Small intestine (tissue), 7 donors: ENCODE measurements around the gene GRAPL. TPM values are rescaled to one million over a fixed set of nuclear protein-coding genes. Genes with fewer than 3 reads are reported as not detected.
"Not testable (repeated sequence)": the region's sequence is repeated elsewhere in the genome, so short reads cannot be mapped to it uniquely, and the experiment has no call there.

ENCODE experiments used
- DNase-seq, 2 donors: peaks; one replicate each; pipeline versions ENCODE4 v3.0.0 to v3.0.0-alpha.2; 2013
- FAIRE-seq: peaks from 2 replicates; lab custom pipeline; 2012; peaks lifted over from hg19 to GRCh38; lab: Jason Lieb, UNC
- H3K27ac ChIP-seq, 3 donors: one replicate each; pipeline ENCODE4 v1.5.1; 2013; ENCODE audit warnings: low read length in 2 of 3, mild to moderate bottlenecking in 2 of 3, control low read depth in 1 of 3, inconsistent platforms in 1 of 3, low read depth in 1 of 3, moderate library complexity in 1 of 3
- H3K27me3 ChIP-seq, 3 donors: one replicate each; pipeline ENCODE4 v1.6.1; 2013; ENCODE audit warnings: low read length in 3 of 3, inconsistent platforms in 1 of 3; ENCODE audit not compliant: control insufficient read depth in 3 of 3, insufficient read depth in 3 of 3
- H3K36me3 ChIP-seq, 3 donors: one replicate each; pipeline ENCODE4 v1.6.1; 2013; ENCODE audit warnings: low read length in 3 of 3, inconsistent platforms in 1 of 3, low read depth in 1 of 3, mild to moderate bottlenecking in 1 of 3, moderate library complexity in 1 of 3; ENCODE audit not compliant: control insufficient read depth in 3 of 3, insufficient read depth in 2 of 3
- H3K4me1 ChIP-seq, 3 donors: one replicate each; pipeline ENCODE4 v1.6.1; 2013; ENCODE audit warnings: low read length in 2 of 3, inconsistent platforms in 1 of 3, low read depth in 1 of 3, mild to moderate bottlenecking in 1 of 3, moderate library complexity in 1 of 3; ENCODE audit not compliant: control insufficient read depth in 3 of 3, insufficient read depth in 2 of 3
- H3K4me3 ChIP-seq, 3 donors: one replicate each; pipeline ENCODE4 v1.5.1; 2013; ENCODE audit warnings: low read length in 3 of 3, control low read depth in 1 of 3, inconsistent platforms in 1 of 3, low read depth in 1 of 3, mild to moderate bottlenecking in 1 of 3, moderate library complexity in 1 of 3
- H3K9me3 ChIP-seq, 2 donors: one replicate each; pipeline ENCODE4 v1.6.1; 2013; ENCODE audit warnings: low read depth in 1 of 2, low read length in 1 of 2; ENCODE audit not compliant: control insufficient read depth in 2 of 2, insufficient read depth in 1 of 2
- WGBS, 3 donors: extraction: QIAGEN DNeasy Blood & Tissue Kit; methylation state at CpG; one replicate each; pipeline ENCODE4 v1.1.7; 2013; 5-methylcytosine and 5-hydroxymethylcytosine counted together
- polyA plus RNA-seq, 4 donors: library from polyadenylated mRNA; stranded (reverse) in 3 of 4; unstranded in 1 of 4; fragments of 200-250 nt in 3 of 4; fragments of 120-200 nt in 1 of 4; gene quantifications; one replicate each; pipeline versions ENCODE4 v1.2.1 to v1.2.3, GENCODE V29; 2013
- donor health status: healthy with polysubstance abuse.
- donor health status: control.
- donor health status: control.
- donor health status: Bipolar disorder and iron deficiency.
- donor health status: healthy.

GRAPL gene
- polyA plus RNA-seq, 4 donors = 2.6 to 3.9 TPM; not detected in 2

GRCh38 chr17:19131772-19132171 lies 4.4 kb downstream of the GRAPL start:
- not testable (repeated sequence) for FAIRE-seq, H3K4me3 ChIP-seq, H3K4me1 ChIP-seq, H3K27ac ChIP-seq, H3K36me3 ChIP-seq, H3K27me3 ChIP-seq, DNase-seq, H3K9me3 ChIP-seq
- WGBS, 3 donors = no CpG with 5 or more reads among the region's 14 CpGs

GRCh38 chr17:19133793-19134192 lies 6.4 kb downstream of the GRAPL start:
- H3K4me3 ChIP-seq, FAIRE-seq, H3K4me1 ChIP-seq, H3K36me3 ChIP-seq, DNase-seq, H3K27ac ChIP-seq, H3K27me3 ChIP-seq, H3K9me3 ChIP-seq: not testable (repeated sequence)
- no CpG with 5 or more reads among the region's 9 CpGs for WGBS, 3 donors

- no CpG with 5 or more reads among the region's 13 CpGs for WGBS, 3 donors
Measured at GRCh38 chr17:19135391-19135790, 8.0 kb downstream of the GRAPL start.

GRCh38 chr17:19136138-19136537 lies 8.7 kb downstream of the GRAPL start:
- not testable (repeated sequence) for H3K4me1 ChIP-seq, H3K36me3 ChIP-seq, H3K4me3 ChIP-seq, H3K27me3 ChIP-seq, FAIRE-seq, DNase-seq, H3K27ac ChIP-seq, H3K9me3 ChIP-seq
- no CpG with 5 or more reads among the region's 17 CpGs for WGBS, 3 donors

More at GRCh38 chr17:19135391-19135790, 8.0 kb downstream of the GRAPL start:
- H3K4me1 ChIP-seq, H3K27me3 ChIP-seq, H3K9me3 ChIP-seq, DNase-seq, H3K27ac ChIP-seq, H3K4me3 ChIP-seq, FAIRE-seq, H3K36me3 ChIP-seq: not testable (repeated sequence)

GRCh38 chr17:19136605-19137004 lies 9.2 kb downstream of the GRAPL start:
- not testable (repeated sequence) for FAIRE-seq, H3K4me1 ChIP-seq

GRCh38 chr17:19137959-19138358 lies 10.6 kb downstream of the GRAPL start:
- not testable (repeated sequence) for DNase-seq, H3K9me3 ChIP-seq, H3K36me3 ChIP-seq, H3K27ac ChIP-seq, FAIRE-seq, H3K4me3 ChIP-seq, H3K27me3 ChIP-seq, H3K4me1 ChIP-seq
- WGBS, 3 donors = no CpG with 5 or more reads among the region's 6 CpGs

More at GRCh38 chr17:19136605-19137004, 9.2 kb downstream of the GRAPL start:
- H3K27me3 ChIP-seq, H3K36me3 ChIP-seq, H3K27ac ChIP-seq, DNase-seq, H3K4me3 ChIP-seq, H3K9me3 ChIP-seq: not testable (repeated sequence)
- 33% methylated on average over 1 of the region's 6 CpGs; no CpG with 5 or more reads in 2 of the 3 donors for whole genome bisulfite sequencing, 3 donors

GRCh38 chr17:19141366-19142155 lies 14.2 kb downstream of the GRAPL start:
- not testable (repeated sequence) for H3K9me3 ChIP-seq, H3K36me3 ChIP-seq, H3K4me3 ChIP-seq, H3K27ac ChIP-seq, FAIRE-seq, H3K4me1 ChIP-seq, DNase-seq, H3K27me3 ChIP-seq
- 20 to 48% methylated on average over 4 to 5 of the region's 30 CpGs; no CpG with 5 or more reads in 1 of the 3 donors for WGBS, 3 donors

- WGBS, 3 donors = no CpG with 5 or more reads among the region's 4 CpGs
- not testable (repeated sequence) for DNase-seq, H3K27ac ChIP-seq, FAIRE-seq, H3K9me3 ChIP-seq, H3K36me3 ChIP-seq, H3K4me1 ChIP-seq, H3K27me3 ChIP-seq, H3K4me3 ChIP-seq
Measured at GRCh38 chr17:19142419-19142818, 15.0 kb downstream of the GRAPL start.
